Posterior vena cava (tissue), 2 donors: ENCODE data around the gene KLF13. TPM values are rescaled to one million over a fixed set of nuclear protein-coding genes. Genes with fewer than 3 reads are reported as not detected.
A peak's percentile ranks its signal among the peaks of the same experiment; 100 is the strongest.

Source experiments
- DNase-seq: peaks from one replicate; pipeline ENCODE4 v3.0.0-alpha.2; 2020; ENCODE audit warnings: low spot score
- intact Hi-C, 2 donors: fragments of 100-400 bp; cut with DNase I; formaldehyde crosslinking; loops; one replicate each; pipeline versions ENCODE4 v1.14.1 to v1.14.2; 2022 to 2023
- total RNA-seq, 2 donors: library from RNA; stranded (reverse); fragmentation: NEBNext Ultra II Directional; extraction: Animal tissue kit (Norgen Biotek cat#: 25700); gene quantifications; one replicate each; pipeline ENCODE4 v1.2.1, GENCODE V29; 2021
- donor health status: DM: yes; HTN: yes; CAD: no.
- donor health status: DM: yes; HTN: yes; CAD: no.

KLF13 gene
- total RNA-seq, 2 donors from 2014 or later = 49.6 to 97.8 TPM

- intact Hi-C loops = loop anchor here (2.0 to 10.0 kb wide), 3 partner anchors 37 to 113 kb away; no protein-coding TSS in a partner anchor
- DNase-seq = peak; percentile 91
These were observed 1.2 kb downstream of the KLF13 start for GRCh38 chr15:31327669-31328427.

- no peak for DNase-seq
- intact Hi-C loops = loop anchor here (2.0 to 10.0 kb wide), 3 partner anchors 36 to 114 kb away; no protein-coding TSS in a partner anchor
These were observed 1.9 kb downstream of the KLF13 start for GRCh38 chr15:31328428-31328968.

- no peak for DNase-seq
- intact Hi-C loops = loop anchor here (2.0 to 10.0 kb wide), 3 partner anchors 36 to 114 kb away; no protein-coding TSS in a partner anchor
These were observed 2.5 kb downstream of the KLF13 start for GRCh38 chr15:31328969-31329639.

GRCh38 chr15:31329640-31330010, 3.0 kb downstream of the KLF13 start:
- intact Hi-C loops = loop anchor here (2.0 to 10.0 kb wide), 3 partner anchors 35 to 115 kb away; no protein-coding TSS in a partner anchor
- no peak for DNase-seq

- DNase-seq = no peak
- intact Hi-C loops = loop anchor here in 1 of 2 donors (10.0 kb wide), 1 partner anchor 115 kb away; no protein-coding TSS in a partner anchor
These were observed 3.6 kb downstream of the KLF13 start for GRCh38 chr15:31330111-31330785.

- intact Hi-C loops = loop anchor here in 1 of 2 donors (10.0 kb wide), 1 partner anchor 116 kb away; no protein-coding TSS in a partner anchor
- DNase-seq = no peak
These were observed 4.2 kb downstream of the KLF13 start for GRCh38 chr15:31330836-31331235.

- intact Hi-C loops = loop anchor here in 1 of 2 donors (10.0 kb wide), 1 partner anchor 117 kb away; no protein-coding TSS in a partner anchor
- no peak for DNase-seq
These were observed 4.8 kb downstream of the KLF13 start for GRCh38 chr15:31331389-31331788.

- intact Hi-C loops = loop anchor here in 1 of 2 donors (10.0 kb wide), 1 partner anchor 117 kb away; no protein-coding TSS in a partner anchor
- DNase-seq = no peak
These were observed 5.5 kb downstream of the KLF13 start for GRCh38 chr15:31332020-31332680.

GRCh38 chr15:31332681-31333071, 6.0 kb downstream of the KLF13 start:
- DNase-seq = no peak
- intact Hi-C loops = loop anchor here in 1 of 2 donors (10.0 kb wide), 1 partner anchor 118 kb away; no protein-coding TSS in a partner anchor

GRCh38 chr15:31333119-31333518, 6.5 kb downstream of the KLF13 start:
- intact Hi-C loops = loop anchor here in 1 of 2 donors (10.0 kb wide), 1 partner anchor 118 kb away; no protein-coding TSS in a partner anchor
- no peak for DNase-seq

- intact Hi-C loops = loop anchor here in 1 of 2 donors (10.0 kb wide), 1 partner anchor 119 kb away; no protein-coding TSS in a partner anchor
- no peak for DNase-seq
These were observed 7.2 kb downstream of the KLF13 start for GRCh38 chr15:31333820-31334219.

GRCh38 chr15:31335989-31336592, 9.5 kb downstream of the KLF13 start:
- no peak for DNase-seq
- intact Hi-C loops = loop anchor here in 1 of 2 donors (10.0 kb wide), 1 partner anchor 121 kb away; no protein-coding TSS in a partner anchor

- DNase-seq = no peak
- intact Hi-C loops = loop anchor here in 1 of 2 donors (10.0 kb wide), 1 partner anchor 122 kb away; no protein-coding TSS in a partner anchor
These were observed 10.1 kb downstream of the KLF13 start for GRCh38 chr15:31336593-31337295.

GRCh38 chr15:31337352-31338031, 10.9 kb downstream of the KLF13 start:
- intact Hi-C loops = loop anchor here in 1 of 2 donors (10.0 kb wide), 1 partner anchor 123 kb away; no protein-coding TSS in a partner anchor
- DNase-seq = no peak

GRCh38 chr15:31338318-31338878, 11.8 kb downstream of the KLF13 start:
- DNase-seq = peak; percentile 81
- intact Hi-C loops = loop anchor here in 1 of 2 donors (10.0 kb wide), 1 partner anchor 124 kb away; no protein-coding TSS in a partner anchor

GRCh38 chr15:31338879-31339557, 12.4 kb downstream of the KLF13 start:
- DNase-seq = peak; percentile 92
- intact Hi-C loops = loop anchor here in 1 of 2 donors (10.0 kb wide), 1 partner anchor 124 kb away; no protein-coding TSS in a partner anchor
